ENCODE measurements around the gene METTL1. TPM values are rescaled to one million over a fixed set of nuclear protein-coding genes. Genes with fewer than 3 reads are reported as not detected.

Gene METTL1
- total and polyA plus RNA-seq, 9 of the 15 experiments (the other 6 are each of a cell fraction or from before 2014, with no cell fraction given), result 12.6 to 65.9 (median 39.2) TPM

DNA sequence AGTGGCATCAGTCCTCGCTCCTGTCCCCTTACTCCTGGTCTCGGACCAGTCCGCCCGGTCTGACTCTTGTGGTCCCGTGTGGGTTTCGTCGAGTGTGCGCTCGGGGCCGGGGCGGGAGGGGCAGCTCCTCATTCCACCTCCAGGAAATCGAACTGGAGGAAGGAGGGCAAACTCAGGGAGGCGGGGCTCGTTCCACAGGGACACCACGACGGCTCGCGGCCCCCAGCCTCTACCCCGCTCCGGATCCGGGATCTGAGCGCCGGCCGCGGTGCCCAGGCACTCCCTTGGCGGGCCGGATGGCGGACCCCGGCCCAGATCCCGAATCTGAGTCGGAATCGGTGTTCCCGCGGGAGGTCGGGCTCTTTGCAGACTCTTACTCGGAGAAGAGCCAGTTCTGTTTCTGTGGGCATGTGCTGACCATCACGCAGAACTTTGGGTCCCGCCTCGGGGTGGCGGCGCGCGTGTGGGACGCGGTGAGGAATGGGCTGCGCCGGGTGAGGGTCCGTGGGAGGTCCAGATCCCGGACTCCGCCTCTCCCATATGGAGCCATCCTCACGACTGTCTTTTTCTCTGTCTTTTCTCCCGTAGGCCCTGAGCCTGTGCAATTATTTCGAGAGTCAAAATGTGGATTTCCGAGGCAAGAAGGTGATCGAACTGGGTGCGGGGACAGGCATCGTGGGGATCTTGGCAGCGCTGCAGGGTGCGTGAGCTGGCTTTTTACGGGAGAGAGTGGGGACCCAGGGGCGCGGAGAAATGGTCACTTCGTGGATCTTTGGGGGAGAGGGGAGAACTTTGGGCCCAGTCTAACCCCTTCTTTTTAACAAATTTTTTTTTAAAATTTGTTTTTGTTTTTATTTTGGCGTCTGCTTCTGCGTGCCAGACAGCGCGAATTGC is 771 bp upstream of the METTL1 start, which contains the start of gene EEF1AKMT3 (continued):
- TF ChIP-seq RCOR1 (IDR thresholded peaks at IDR 0.05; ENCODE audit: borderline replicate concordance in 1 of 2, low read depth in 2 of 2, low read length in 2 of 2), result no peak
- TF ChIP-seq ELF1 (tag; IDR thresholded peaks at IDR 0.05), result no peak
- no peak for TF ChIP-seq NBN (IDR thresholded peaks at IDR 0.05; ENCODE audit: low read depth)
- no peak for TF ChIP-seq CHD4 (IDR thresholded peaks at IDR 0.05; ENCODE audit: insufficient read depth, insufficient replicate concordance, low read depth, low read length, poor library complexity, severe bottlenecking)
- no peak for TF ChIP-seq NELFE (IDR thresholded peaks at IDR 0.05; ENCODE audit: insufficient read depth, insufficient read length)
- TF ChIP-seq ZNF609 (CRISPR knock-in tag; IDR thresholded peaks at IDR 0.05; ENCODE audit: borderline replicate concordance), result no peak
- TF ChIP-seq, protein P1, sequence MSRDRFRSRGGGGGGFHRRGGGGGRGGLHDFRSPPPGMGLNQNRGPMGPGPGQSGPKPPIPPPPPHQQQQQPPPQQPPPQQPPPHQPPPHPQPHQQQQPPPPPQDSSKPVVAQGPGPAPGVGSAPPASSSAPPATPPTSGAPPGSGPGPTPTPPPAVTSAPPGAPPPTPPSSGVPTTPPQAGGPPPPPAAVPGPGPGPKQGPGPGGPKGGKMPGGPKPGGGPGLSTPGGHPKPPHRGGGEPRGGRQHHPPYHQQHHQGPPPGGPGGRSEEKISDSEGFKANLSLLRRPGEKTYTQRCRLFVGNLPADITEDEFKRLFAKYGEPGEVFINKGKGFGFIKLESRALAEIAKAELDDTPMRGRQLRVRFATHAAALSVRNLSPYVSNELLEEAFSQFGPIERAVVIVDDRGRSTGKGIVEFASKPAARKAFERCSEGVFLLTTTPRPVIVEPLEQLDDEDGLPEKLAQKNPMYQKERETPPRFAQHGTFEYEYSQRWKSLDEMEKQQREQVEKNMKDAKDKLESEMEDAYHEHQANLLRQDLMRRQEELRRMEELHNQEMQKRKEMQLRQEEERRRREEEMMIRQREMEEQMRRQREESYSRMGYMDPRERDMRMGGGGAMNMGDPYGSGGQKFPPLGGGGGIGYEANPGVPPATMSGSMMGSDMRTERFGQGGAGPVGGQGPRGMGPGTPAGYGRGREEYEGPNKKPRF (IDR thresholded peaks at IDR 0.05; ENCODE audit: low read depth, low read length), result no peak
- no peak for TF ChIP-seq ZNF143 (CRISPR knock-in tag; IDR thresholded peaks at IDR 0.05)
- 0 out of 2 replicates have a peak, but pooled peaks have one; percentile 39 for TF ChIP-seq GABPB1 (CRISPR knock-in tag; IDR thresholded peaks at IDR 0.05)
- no peak for TF ChIP-seq HNRNPLL (IDR thresholded peaks at IDR 0.05; ENCODE audit: low read depth, low read length, poor library complexity, severe bottlenecking)
- no peak for TF ChIP-seq MEF2D (tag; conservative IDR thresholded peaks at IDR 0.05; ENCODE audit: low read depth)
- no peak for TF ChIP-seq CREM (IDR thresholded peaks at IDR 0.05; ENCODE audit: low read depth)
- TF ChIP-seq SRSF9 (IDR thresholded peaks at IDR 0.05; ENCODE audit: borderline replicate concordance, low read depth, low read length), result no peak
- TF ChIP-seq HMBOX1 (IDR thresholded peaks at IDR 0.05), result no peak
- TF ChIP-seq TCFL5 (CRISPR knock-in tag; conservative IDR thresholded peaks at IDR 0.05), result no peak
- TF ChIP-seq EGR1 (conservative IDR thresholded peaks at IDR 0.05), result no peak
- TF ChIP-seq ZNF764 (CRISPR knock-in tag; IDR thresholded peaks at IDR 0.05; ENCODE audit: low read depth), result no peak
- no peak for TF ChIP-seq BACH1 (tag; IDR thresholded peaks at IDR 0.05)

Data from K562 (cell line).